Gastroesophageal sphincter (tissue), 4 donors: ENCODE results near the gene GOLGA1. TPM values are rescaled to one million over a fixed set of nuclear protein-coding genes. Genes with fewer than 3 reads are reported as not detected.

Experiments
- ATAC-seq: fragments of 150-250 bp; one replicate; pipeline ENCODE4 v1.9.1; 2016; ENCODE audit warnings: mild to moderate bottlenecking, moderate library complexity
- H3K27ac ChIP-seq, 4 donors: fragments of 200-600 bp; sonication (generic) in 3 of 4; 1 replicate in 3 of 4; 2 replicates in 1 of 4; pipeline ENCODE4 v1.5.1; 2016 to 2019
- H3K27me3 ChIP-seq: fragments of 200-600 bp; sonication (generic); one replicate; pipeline ENCODE4 v1.5.1; 2019
- H3K36me3 ChIP-seq, 2 donors: fragments of 200-600 bp; sonication (generic); one replicate each; pipeline ENCODE4 v1.5.1; 2019; ENCODE audit warnings: control low read depth in 1 of 2
- H3K4me1 ChIP-seq, 3 donors: fragments of 200-600 bp; sonication (generic); 1 replicate in 2 of 3; 2 replicates in 1 of 3; pipeline ENCODE4 v1.5.1; 2016 to 2019; ENCODE audit warnings: control low read depth in 2 of 3
- H3K4me3 ChIP-seq, 2 donors: fragments of 200-600 bp; sonication (generic); one replicate each; pipeline ENCODE4 v1.5.1; 2019; ENCODE audit warnings: mild to moderate bottlenecking in 1 of 2, moderate library complexity in 1 of 2
- H3K9me3 ChIP-seq, 3 donors: fragments of 200-600 bp; sonication (generic); one replicate each; pipeline ENCODE4 v1.5.1; 2017 to 2019; ENCODE audit warnings: control low read depth in 2 of 3
- EP300 ChIP-seq: sonication (generic); formaldehyde crosslinking; IDR thresholded peaks from one replicate; pipeline ENCODE4 v1.6.1; 2017; ENCODE audit warnings: antibody characterized with exemption, mild to moderate bottlenecking
- POLR2A ChIP-seq, 2 donors: fragments of 450-650 bp; IDR thresholded peaks; one replicate each; pipeline ENCODE4 v1.6.1; 2017; ENCODE audit warnings: antibody characterized with exemption in 2 of 2, mild to moderate bottlenecking in 2 of 2, moderate library complexity in 1 of 2
- POLR2AphosphoS5 ChIP-seq: sonication (generic); formaldehyde crosslinking; IDR thresholded peaks from one replicate; pipeline ENCODE4 v1.6.1; 2017; ENCODE audit warnings: antibody characterized with exemption
- WGBS, 2 donors: methylation state at CpG; one replicate each; pipeline ENCODE4 v1.1.5; 2018; ENCODE audit warnings: low coverage in 1 of 2; 5-methylcytosine and 5-hydroxymethylcytosine counted together
- total RNA-seq, 4 donors: library from RNA; depleted of rRNA; stranded (reverse); fragments of >200 nt; gene quantifications; one replicate each; pipeline ENCODE4 v1.1.0, GENCODE V29; 2016
- TF ChIP-seq, protein P1 (sequence below), 4 experiments: fragments of 200-600 bp in 2 of 4; fragments of 450-650 bp in 2 of 4; sonication (generic) in 1 of 4; IDR thresholded peaks; one replicate each; pipeline ENCODE4 v1.5.1; 2017 to 2019; ENCODE audit warnings: antibody characterized with exemption in 4 of 4, mild to moderate bottlenecking in 2 of 4, moderate library complexity in 2 of 4

The GOLGA1 gene
- total RNA-seq, 4 donors from 2014 or later: 21.3 to 42.5 (median 31.9) TPM

DNA sequence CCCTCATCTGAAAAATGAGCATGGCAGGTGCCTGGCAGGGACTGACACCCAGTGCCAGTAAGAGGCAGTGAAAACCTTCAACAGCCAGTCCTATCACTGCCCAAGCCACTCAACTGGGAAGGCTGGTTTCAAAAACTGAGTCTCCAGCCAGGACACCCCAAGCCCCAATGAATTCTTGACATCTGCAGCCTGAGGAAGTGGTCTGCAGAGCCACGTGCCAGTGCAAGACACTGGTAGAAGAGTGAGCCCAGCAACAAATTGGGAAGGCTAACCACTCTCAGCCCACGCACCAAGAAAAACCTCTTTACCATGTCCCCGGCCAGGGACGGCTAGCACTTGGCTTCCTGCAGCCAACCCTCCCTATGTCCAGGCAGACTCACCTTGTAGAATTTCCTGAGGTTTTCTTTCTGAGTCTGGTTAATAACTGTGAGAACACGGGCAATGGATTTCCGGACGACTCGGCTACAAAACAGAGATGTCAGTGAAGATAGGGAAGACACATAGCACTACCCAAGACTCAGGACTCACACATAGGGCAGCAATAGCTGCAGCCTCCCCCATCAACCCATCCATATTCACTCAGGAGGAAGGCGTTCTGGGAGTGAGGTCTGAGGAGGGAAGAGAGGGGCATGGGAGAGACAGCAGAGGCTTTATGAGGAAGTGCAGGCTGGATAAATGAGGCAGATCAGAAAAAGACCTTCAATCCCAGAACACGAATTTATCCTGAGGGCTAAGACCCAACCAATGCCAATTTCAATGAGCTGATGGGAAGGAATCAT is 80.9 kb downstream of the GOLGA1 start:
- Histone ChIP-seq H3K4me3 (no peak overlapping the region), H3K4me1 (peaks cover 0 to 41% (median 13%) of the 10 kb centered on the region in 3 donors), H3K36me3 (peaks cover 0 to 48% of the 10 kb centered on the region in 2 donors), H3K27me3 (no peaks in the 10 kb centered on the region), H3K27ac (peak overlapping the region in 2 of 4 donors; percentile 91 to 92), H3K9me3 (no peaks in the 10 kb centered on the region)
- no peak for ATAC-seq
- WGBS, 2 donors: 33 to 63% methylated on average over 1 to 8 of the region's 10 CpGs
- TF ChIP-seq EP300: no peak
- TF ChIP-seq, protein P1, sequence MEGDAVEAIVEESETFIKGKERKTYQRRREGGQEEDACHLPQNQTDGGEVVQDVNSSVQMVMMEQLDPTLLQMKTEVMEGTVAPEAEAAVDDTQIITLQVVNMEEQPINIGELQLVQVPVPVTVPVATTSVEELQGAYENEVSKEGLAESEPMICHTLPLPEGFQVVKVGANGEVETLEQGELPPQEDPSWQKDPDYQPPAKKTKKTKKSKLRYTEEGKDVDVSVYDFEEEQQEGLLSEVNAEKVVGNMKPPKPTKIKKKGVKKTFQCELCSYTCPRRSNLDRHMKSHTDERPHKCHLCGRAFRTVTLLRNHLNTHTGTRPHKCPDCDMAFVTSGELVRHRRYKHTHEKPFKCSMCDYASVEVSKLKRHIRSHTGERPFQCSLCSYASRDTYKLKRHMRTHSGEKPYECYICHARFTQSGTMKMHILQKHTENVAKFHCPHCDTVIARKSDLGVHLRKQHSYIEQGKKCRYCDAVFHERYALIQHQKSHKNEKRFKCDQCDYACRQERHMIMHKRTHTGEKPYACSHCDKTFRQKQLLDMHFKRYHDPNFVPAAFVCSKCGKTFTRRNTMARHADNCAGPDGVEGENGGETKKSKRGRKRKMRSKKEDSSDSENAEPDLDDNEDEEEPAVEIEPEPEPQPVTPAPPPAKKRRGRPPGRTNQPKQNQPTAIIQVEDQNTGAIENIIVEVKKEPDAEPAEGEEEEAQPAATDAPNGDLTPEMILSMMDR (IDR thresholded peaks at IDR 0.05): no peak
- no peak for TF ChIP-seq POLR2A (IDR thresholded peaks at IDR 0.05)
- TF ChIP-seq POLR2AphosphoS5: no peak

DNA sequence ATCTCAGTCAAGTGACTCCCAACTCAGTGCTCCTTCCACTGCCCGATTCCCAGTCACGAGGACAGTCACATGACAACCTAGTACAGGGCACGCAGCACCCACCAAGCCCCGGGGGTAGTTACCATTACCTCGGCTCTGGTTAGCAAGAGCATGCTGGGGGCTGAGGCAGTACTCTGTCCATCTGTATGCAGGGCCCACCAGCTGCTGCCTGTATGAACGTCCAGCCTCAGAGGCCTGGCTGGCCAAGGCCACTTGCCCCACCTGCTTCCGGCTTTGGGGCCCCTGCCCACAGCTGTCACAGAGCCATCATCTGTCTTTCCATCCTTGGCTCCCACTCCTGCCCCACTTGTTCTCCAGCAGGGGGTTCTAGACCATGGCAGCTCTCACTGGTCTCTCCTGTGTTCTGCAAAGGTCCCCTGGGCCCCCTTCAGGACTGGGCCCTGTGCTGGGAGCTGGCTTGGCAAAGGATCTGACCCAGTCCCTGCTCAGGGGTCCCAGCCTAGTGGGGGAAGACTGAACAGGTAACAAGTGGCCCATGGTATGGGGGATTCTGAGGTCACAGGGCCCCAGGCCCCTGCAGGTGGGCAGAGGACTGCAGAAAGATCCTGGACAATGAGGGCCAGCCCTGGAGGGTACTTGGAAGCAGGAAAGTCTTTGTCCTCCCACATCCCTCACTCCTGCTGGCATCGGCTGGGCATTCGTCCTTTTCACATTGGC is 82.4 kb downstream of the GOLGA1 start:
- Histone ChIP-seq H3K9me3 (no peaks in the 10 kb centered on the region), H3K36me3 (peaks cover 0 to 48% of the 10 kb centered on the region in 2 donors), H3K27me3 (no peaks in the 10 kb centered on the region), H3K4me1 (peaks cover 0 to 45% (median 13%) of the 10 kb centered on the region in 3 donors), H3K4me3 (no peak overlapping the region), H3K27ac (no peak overlapping the region)
- no peak for ATAC-seq
- 60% methylated on average over 1 of the region's 9 CpGs; no CpG with 5 or more reads in 1 of the 2 donors for WGBS, 2 donors
- TF ChIP-seq POLR2A (IDR thresholded peaks at IDR 0.05) (no peak), EP300 (no peak), POLR2AphosphoS5 (no peak)
- TF ChIP-seq, protein P1 (IDR thresholded peaks at IDR 0.05): no peak

DNA sequence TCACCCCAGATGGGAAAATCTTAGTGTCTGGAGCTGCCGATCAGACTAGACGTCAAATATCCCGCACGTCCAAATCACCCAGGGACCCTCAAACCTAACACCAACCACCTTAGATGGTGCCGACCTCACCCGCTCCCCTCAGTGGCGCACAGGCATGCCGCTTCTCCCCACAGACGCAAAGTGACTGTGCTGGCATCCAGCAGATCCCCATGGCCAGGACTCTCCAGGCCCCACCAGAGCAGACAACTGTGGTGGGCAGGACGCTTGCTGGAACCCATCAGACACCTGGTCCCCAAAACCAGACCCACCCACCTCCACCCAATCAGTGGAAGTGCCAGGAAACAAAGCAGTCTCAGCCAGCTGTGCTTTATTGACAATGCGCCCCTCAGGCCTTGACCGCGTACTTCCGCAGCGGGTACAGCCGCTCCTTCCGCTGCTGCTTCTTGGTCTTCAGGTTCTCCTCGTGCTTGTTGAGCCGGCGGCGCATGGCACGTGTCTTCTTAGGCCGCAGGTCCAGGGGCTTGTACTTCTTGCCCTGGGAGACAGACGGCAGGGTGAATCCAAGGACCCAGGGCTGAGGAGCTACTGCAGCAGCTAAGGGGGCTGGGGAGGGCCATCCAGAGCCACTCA is 83.2 kb downstream of the GOLGA1 start:
- Histone ChIP-seq H3K36me3 (peaks cover 0 to 48% of the 10 kb centered on the region in 2 donors), H3K4me3 (no peak overlapping the region), H3K4me1 (peaks cover 0 to 49% (median 14%) of the 10 kb centered on the region in 3 donors), H3K27me3 (no peaks in the 10 kb centered on the region), H3K27ac (no peak overlapping the region), H3K9me3 (no peaks in the 10 kb centered on the region)
- no peak for ATAC-seq
- TF ChIP-seq POLR2A (IDR thresholded peaks at IDR 0.05) (no peak), POLR2AphosphoS5 (no peak), EP300 (no peak)
- TF ChIP-seq, protein P1 (IDR thresholded peaks at IDR 0.05): no peak
- WGBS, 2 donors: no CpG with 5 or more reads among the region's 24 CpGs

DNA sequence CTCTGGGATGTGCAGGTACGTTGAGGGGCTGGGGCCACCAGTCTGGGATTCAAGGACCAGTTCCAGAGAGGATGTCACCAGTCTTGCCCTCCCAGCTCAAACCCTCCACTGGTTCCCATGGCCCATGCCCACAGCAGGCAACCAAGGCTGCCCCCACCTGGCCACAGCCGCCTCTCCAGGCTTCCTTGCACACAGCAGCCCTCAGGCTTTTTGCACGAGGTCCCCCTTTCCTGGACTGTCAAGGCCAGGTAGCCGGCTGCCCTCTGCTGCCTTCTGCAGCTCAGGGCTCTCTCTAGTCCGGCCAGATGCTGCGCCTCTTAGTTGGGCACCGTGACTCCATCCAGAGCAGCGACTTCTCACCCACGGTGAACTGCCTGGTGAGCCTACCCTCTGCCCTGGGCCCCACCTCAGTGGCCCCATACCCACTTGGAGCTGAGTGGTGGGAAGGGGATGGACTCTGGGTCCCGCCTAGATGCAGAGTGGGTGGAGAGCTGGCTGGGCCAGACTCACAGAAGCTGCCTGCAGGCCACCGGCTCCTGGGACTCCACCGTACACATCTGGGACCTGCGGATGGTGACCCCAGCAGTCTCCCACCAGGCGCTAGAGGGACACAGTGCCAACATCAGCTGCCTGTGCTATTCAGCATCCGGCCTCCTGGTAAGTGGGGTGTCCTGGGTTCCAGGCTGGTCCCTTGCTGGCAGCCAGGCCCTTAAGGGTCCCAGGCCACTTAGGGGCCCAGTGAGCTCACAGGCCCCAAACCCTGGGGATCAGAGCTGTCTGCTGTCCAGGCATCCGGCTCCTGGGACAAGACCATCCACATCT is 84.7 kb downstream of the GOLGA1 start:
- WGBS, 2 donors: 45 to 60% methylated on average over 1 to 4 of the region's 16 CpGs
- Histone ChIP-seq H3K4me3 (no peak overlapping the region), H3K4me1 (peaks cover 0 to 54% (median 17%) of the 10 kb centered on the region in 3 donors), H3K9me3 (no peaks in the 10 kb centered on the region), H3K27ac (no peak overlapping the region), H3K36me3 (peaks cover 0 to 48% of the 10 kb centered on the region in 2 donors), H3K27me3 (no peaks in the 10 kb centered on the region)
- no peak for ATAC-seq
- no peak for TF ChIP-seq POLR2A (IDR thresholded peaks at IDR 0.05)
- peak; percentile 9 for TF ChIP-seq POLR2AphosphoS5
- TF ChIP-seq EP300: no peak
- TF ChIP-seq, protein P1 (IDR thresholded peaks at IDR 0.05): peak in 2 of 4 experiments; percentile 16 to 40
